H9 (cell line): ENCODE measurements around the gene DEK. TPM values are rescaled to one million over a fixed set of nuclear protein-coding genes. Genes with fewer than 3 reads are reported as not detected.

Experiments used
- DNase-seq: peaks from one replicate; pipeline ENCODE4 v3.0.0-alpha.2; 2017
- H2AFZ ChIP-seq: one replicate; pipeline ENCODE4 v1.6.1; 2013; ENCODE audit warnings: mild to moderate bottlenecking, low read length, control low read depth, moderate library complexity
- H2AK5ac ChIP-seq: 2 replicates; pipeline ENCODE4 v1.6.1; 2013; ENCODE audit warnings: low read length, control low read depth, mixed read lengths; ENCODE audit not compliant: insufficient read length
- H2BK120ac ChIP-seq: one replicate; pipeline ENCODE4 v1.6.1; 2013; ENCODE audit warnings: low read depth, mild to moderate bottlenecking, low read length, control low read depth, inconsistent platforms; ENCODE audit not compliant: poor library complexity, severe bottlenecking
- H2BK12ac ChIP-seq: 2 replicates; pipeline ENCODE4 v1.6.1; 2013; ENCODE audit warnings: low read length, control low read depth, mixed read lengths, low read depth; ENCODE audit not compliant: insufficient read length
- H2BK15ac ChIP-seq: 2 replicates; pipeline ENCODE4 v1.6.1; 2013; ENCODE audit warnings: low read depth, low read length, control low read depth
- H2BK20ac ChIP-seq: one replicate; pipeline ENCODE4 v1.6.1; 2013; ENCODE audit warnings: low read depth, mild to moderate bottlenecking, low read length, control low read depth, inconsistent platforms; ENCODE audit not compliant: poor library complexity, severe bottlenecking
- H2BK5ac ChIP-seq: 2 replicates; pipeline ENCODE4 v1.6.1; 2013; ENCODE audit warnings: low read length, control low read depth, mixed read lengths; ENCODE audit not compliant: insufficient read length
- H3K14ac ChIP-seq: 2 replicates; pipeline ENCODE4 v1.6.1; 2013; ENCODE audit warnings: low read length, control low read depth; ENCODE audit not compliant: insufficient read depth
- H3K18ac ChIP-seq: 2 replicates; pipeline ENCODE4 v1.6.1; 2013; ENCODE audit warnings: low read depth, mild to moderate bottlenecking, mixed read lengths, low read length, control low read depth; ENCODE audit not compliant: insufficient read length
- H3K23ac ChIP-seq: 2 replicates; pipeline ENCODE4 v1.6.1; 2013; ENCODE audit warnings: low read length, control low read depth, mixed read lengths, low read depth; ENCODE audit not compliant: insufficient read length
- H3K23me2 ChIP-seq: 2 replicates; pipeline ENCODE4 v1.6.1; 2013; ENCODE audit warnings: low read depth, mild to moderate bottlenecking, mixed read lengths, low read length, control low read depth; ENCODE audit not compliant: insufficient read length, poor library complexity, severe bottlenecking
- H3K27ac ChIP-seq: 2 replicates; pipeline ENCODE4 v1.5.1; 2013; ENCODE audit warnings: low read length, control low read depth, mixed read lengths, low read depth; ENCODE audit not compliant: insufficient read length
- H3K27me3 ChIP-seq: 2 replicates; pipeline ENCODE4 v1.6.1; 2013; ENCODE audit warnings: low read length, control low read depth, inconsistent platforms; ENCODE audit not compliant: insufficient read depth
- H3K4ac ChIP-seq: 2 replicates; pipeline ENCODE4 v1.6.1; 2013; ENCODE audit warnings: low read depth, mild to moderate bottlenecking, control low read depth, inconsistent platforms, low read length, moderate library complexity
- H3K4me1 ChIP-seq: 2 replicates; pipeline ENCODE4 v1.6.1; 2013; ENCODE audit warnings: low read length, control low read depth, inconsistent platforms; ENCODE audit not compliant: insufficient read depth
- H3K4me2 ChIP-seq: 2 replicates; pipeline ENCODE4 v1.6.1; 2013; ENCODE audit warnings: low read length, control low read depth, mixed read lengths; ENCODE audit not compliant: insufficient read length, insufficient read depth
- H3K56ac ChIP-seq: 2 replicates; pipeline ENCODE4 v1.6.1; 2013; ENCODE audit warnings: low read depth, mild to moderate bottlenecking, mixed read lengths, low read length, control low read depth; ENCODE audit not compliant: insufficient read length
- H3K79me1 ChIP-seq: 2 replicates; pipeline ENCODE4 v1.6.1; 2013; ENCODE audit warnings: low read depth, mild to moderate bottlenecking, moderate library complexity, low read length, control low read depth, inconsistent platforms; ENCODE audit not compliant: insufficient read depth, poor library complexity, severe bottlenecking
- H3K79me2 ChIP-seq: 2 replicates; pipeline ENCODE4 v1.6.1; 2013; ENCODE audit warnings: low read length, control low read depth, inconsistent platforms; ENCODE audit not compliant: insufficient read depth
- H3K9ac ChIP-seq: 2 replicates; pipeline ENCODE4 v1.6.1; 2013; ENCODE audit warnings: low read length, control low read depth, mixed read lengths; ENCODE audit not compliant: insufficient read length; ENCODE audit errors: extremely low read depth
- H3K9me3 ChIP-seq: one replicate; pipeline ENCODE4 v1.6.1; 2013; ENCODE audit warnings: low read depth, low read length, inconsistent platforms; ENCODE audit not compliant: control insufficient read depth
- H3T11ph ChIP-seq: one replicate; pipeline ENCODE4 v1.6.1; 2013; ENCODE audit warnings: mild to moderate bottlenecking, low read length, control low read depth, inconsistent platforms
- H4K20me1 ChIP-seq: one replicate; pipeline ENCODE4 v1.6.1; 2013; ENCODE audit not compliant: control insufficient read depth, insufficient read length, insufficient read depth
- H4K5ac ChIP-seq: 2 replicates; pipeline ENCODE4 v1.6.1; 2013; ENCODE audit warnings: low read depth, mild to moderate bottlenecking, mixed read lengths, low read length, control low read depth; ENCODE audit not compliant: insufficient read length
- H4K8ac ChIP-seq: replicated peaks from 2 replicates; pipeline ENCODE4 v1.6.1; 2013; ENCODE audit warnings: low read length, control low read depth, mixed read lengths, low read depth; ENCODE audit not compliant: insufficient read length
- H4K91ac ChIP-seq: 2 replicates; pipeline ENCODE4 v1.6.1; 2013; ENCODE audit warnings: low read depth, mild to moderate bottlenecking, moderate library complexity, mixed read lengths, low read length, control low read depth; ENCODE audit not compliant: insufficient read length
- H3K27ac Mint-ChIP-seq, 3 experiments: 2 replicates in 2 of 3; 3 replicates in 1 of 3; pipeline ENCODE4 v1.8.0; 2020 to 2021; ENCODE audit warnings: mixed read lengths in 3 of 3, mild to moderate bottlenecking in 1 of 3, moderate library complexity in 1 of 3
- H3K27me3 Mint-ChIP-seq: 2 replicates; pipeline ENCODE4 v1.8.0; 2021; ENCODE audit warnings: low read depth, mild to moderate bottlenecking, moderate library complexity, mixed read lengths
- H3K36me3 Mint-ChIP-seq, 3 experiments: 2 replicates in 2 of 3; 3 replicates in 1 of 3; pipeline ENCODE4 v1.8.0; 2020 to 2021; ENCODE audit warnings: low read depth in 3 of 3, mixed read lengths in 3 of 3; ENCODE audit not compliant: insufficient read depth in 1 of 3
- H3K4me1 Mint-ChIP-seq, 2 experiments: 2 replicates each; pipeline ENCODE4 v1.8.0; 2020; ENCODE audit warnings: mixed read lengths in 2 of 2
- H3K4me3 Mint-ChIP-seq, 2 experiments: 2 replicates in 1 of 2; 3 replicates in 1 of 2; pipeline ENCODE4 v1.8.0; 2020 to 2021; ENCODE audit warnings: mild to moderate bottlenecking in 2 of 2, mixed read lengths in 2 of 2, moderate library complexity in 1 of 2
- H3K9me3 Mint-ChIP-seq, 2 experiments: 2 replicates in 1 of 2; 3 replicates in 1 of 2; pipeline ENCODE4 v1.8.0; 2020; ENCODE audit warnings: mild to moderate bottlenecking in 2 of 2, mixed read lengths in 2 of 2, moderate library complexity in 1 of 2
- total RNA-seq: library from RNA; stranded (reverse); gene quantifications from 2 replicates; pipeline ENCODE4 v1.2.1, GENCODE V29; 2021
- TF ChIP-seq, protein P1 (sequence below): fragments of 200-600 bp; sonication (generic); conservative IDR thresholded peaks from 3 replicates; pipeline ENCODE4 v1.8.0; 2021; ENCODE audit warnings: antibody characterized with exemption, mild to moderate bottlenecking

The DEK gene
- total RNA-seq, 1 experiment from 2014 or later = 217 TPM

GRCh38 chr6:18246205-18246604 is 18.1 kb downstream of the DEK start:
- Histone ChIP-seq H2AK5ac (no peak overlapping the region), H3K23ac (no peak overlapping the region), H3K4ac (no peak overlapping the region), H3T11ph (no peak overlapping the region), H3K18ac (no peak overlapping the region), H3K23me2 (no peaks in the 10 kb centered on the region), H4K8ac (no peak overlapping the region), H3K79me2 (no peaks in the 10 kb centered on the region; the same call in 1 of the 2 replicates), H3K56ac (no peak overlapping the region), H3K79me1 (peaks cover 7% of the 10 kb centered on the region), H2AFZ (no peak overlapping the region), H3K27ac (no peak overlapping the region), H2BK15ac (no peak overlapping the region), H4K5ac (no peak overlapping the region), H4K20me1 (no peaks in the 10 kb centered on the region), H2BK5ac (no peak overlapping the region), H3K27me3 (no peaks in the 10 kb centered on the region), H3K4me2 (no peak overlapping the region), H3K4me1 (no peaks in the 10 kb centered on the region; the same call in 1 of the 2 replicates), H3K9ac (no peak overlapping the region), H2BK120ac (no peak overlapping the region), H3K14ac (no peak overlapping the region), H2BK20ac (no peak overlapping the region), H2BK12ac (no peak overlapping the region), H4K91ac (no peak overlapping the region), H3K9me3 (no peaks in the 10 kb centered on the region)
- TF ChIP-seq, protein P1, sequence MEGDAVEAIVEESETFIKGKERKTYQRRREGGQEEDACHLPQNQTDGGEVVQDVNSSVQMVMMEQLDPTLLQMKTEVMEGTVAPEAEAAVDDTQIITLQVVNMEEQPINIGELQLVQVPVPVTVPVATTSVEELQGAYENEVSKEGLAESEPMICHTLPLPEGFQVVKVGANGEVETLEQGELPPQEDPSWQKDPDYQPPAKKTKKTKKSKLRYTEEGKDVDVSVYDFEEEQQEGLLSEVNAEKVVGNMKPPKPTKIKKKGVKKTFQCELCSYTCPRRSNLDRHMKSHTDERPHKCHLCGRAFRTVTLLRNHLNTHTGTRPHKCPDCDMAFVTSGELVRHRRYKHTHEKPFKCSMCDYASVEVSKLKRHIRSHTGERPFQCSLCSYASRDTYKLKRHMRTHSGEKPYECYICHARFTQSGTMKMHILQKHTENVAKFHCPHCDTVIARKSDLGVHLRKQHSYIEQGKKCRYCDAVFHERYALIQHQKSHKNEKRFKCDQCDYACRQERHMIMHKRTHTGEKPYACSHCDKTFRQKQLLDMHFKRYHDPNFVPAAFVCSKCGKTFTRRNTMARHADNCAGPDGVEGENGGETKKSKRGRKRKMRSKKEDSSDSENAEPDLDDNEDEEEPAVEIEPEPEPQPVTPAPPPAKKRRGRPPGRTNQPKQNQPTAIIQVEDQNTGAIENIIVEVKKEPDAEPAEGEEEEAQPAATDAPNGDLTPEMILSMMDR = no peak
- peak overlapping the region in 1 of 3 experiments; percentile 89; a peak in 2 of 7 replicates for H3K27ac Mint-ChIP-seq
- no peaks in the 10 kb centered on the region for H3K27me3 Mint-ChIP-seq
- H3K36me3 Mint-ChIP-seq = peaks cover 64 to 88% (median 82%) of the 10 kb centered on the region in 3 experiments
- peaks cover 14 to 24% of the 10 kb centered on the region in 2 experiments for H3K4me1 Mint-ChIP-seq
- no peak overlapping the region for H3K4me3 Mint-ChIP-seq
- H3K9me3 Mint-ChIP-seq = no peaks in the 10 kb centered on the region
- DNase-seq = no peak
